Left renal pelvis (tissue), 4 donors: ENCODE data around the gene TTC21B. TPM values are rescaled to one million over a fixed set of nuclear protein-coding genes. Genes with fewer than 3 reads are reported as not detected.
A peak's percentile ranks its signal among the peaks of the same experiment; 100 is the strongest.

Experiments used
- DNase-seq, 4 donors: peaks; one replicate each; pipeline ENCODE4 v3.0.0-alpha.2; 2013; ENCODE audit warnings: low read depth in 4 of 4, low spot score in 3 of 4
- polyA plus RNA-seq, 4 donors: library from polyadenylated mRNA; unstranded; fragments of 120-200 nt; gene quantifications; one replicate each; pipeline ENCODE4 v1.2.1, GENCODE V29; 2013; ENCODE audit not compliant: insufficient read length in 4 of 4

Gene TTC21B
- polyA plus RNA-seq, 4 donors = 22.6 to 34.1 (median 26.3) TPM

DNA sequence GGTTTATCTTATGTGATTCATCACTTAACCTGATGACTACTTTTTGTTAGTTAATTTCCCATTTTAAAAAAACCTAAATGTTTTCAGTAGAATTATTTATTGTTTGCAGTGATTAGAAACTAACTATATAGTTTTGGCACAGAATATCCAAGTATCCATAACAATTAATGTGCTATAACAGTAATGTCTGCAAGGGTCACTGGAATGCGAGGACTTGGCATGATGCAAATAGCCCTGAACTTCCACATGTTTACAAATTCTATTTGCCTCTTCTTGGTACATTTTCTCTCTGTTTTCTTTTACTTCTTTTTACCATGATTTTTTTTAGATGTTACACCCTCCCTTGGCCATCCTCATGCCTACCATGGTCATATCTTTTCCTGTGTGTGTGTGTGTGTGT lies 110.2 kb downstream of the TTC21B start:
- no peak for DNase-seq

DNA sequence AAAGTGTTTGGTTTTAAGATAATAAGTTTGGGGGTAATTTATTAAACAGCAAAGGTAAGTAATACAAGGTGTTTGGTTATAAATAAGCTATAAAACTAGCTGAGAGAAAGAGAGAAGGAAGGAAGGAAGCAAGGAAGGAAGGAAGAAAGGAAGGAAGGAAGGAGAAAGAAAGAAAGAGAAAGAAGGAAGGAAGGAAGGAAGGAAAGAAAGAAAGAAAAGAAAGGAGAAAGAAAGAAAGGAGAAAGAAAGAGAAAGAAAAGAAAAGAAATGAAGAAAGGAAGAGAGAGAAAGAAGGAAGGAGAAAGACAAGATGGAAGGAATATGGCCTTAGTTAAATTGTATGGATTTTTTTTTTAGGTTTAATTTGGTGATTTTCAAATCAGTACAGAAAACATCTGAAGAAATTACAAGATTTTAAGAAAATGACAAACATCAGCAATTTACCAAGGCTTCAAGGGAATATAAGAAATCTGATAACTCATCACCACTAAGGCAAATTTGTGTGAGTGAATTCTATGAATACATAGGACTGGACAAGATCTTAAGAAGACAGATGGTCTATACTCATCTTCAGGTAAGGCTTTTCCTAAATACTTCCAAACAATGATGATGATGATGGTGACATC lies 113.1 kb downstream of the TTC21B start:
- no peak for DNase-seq

DNA sequence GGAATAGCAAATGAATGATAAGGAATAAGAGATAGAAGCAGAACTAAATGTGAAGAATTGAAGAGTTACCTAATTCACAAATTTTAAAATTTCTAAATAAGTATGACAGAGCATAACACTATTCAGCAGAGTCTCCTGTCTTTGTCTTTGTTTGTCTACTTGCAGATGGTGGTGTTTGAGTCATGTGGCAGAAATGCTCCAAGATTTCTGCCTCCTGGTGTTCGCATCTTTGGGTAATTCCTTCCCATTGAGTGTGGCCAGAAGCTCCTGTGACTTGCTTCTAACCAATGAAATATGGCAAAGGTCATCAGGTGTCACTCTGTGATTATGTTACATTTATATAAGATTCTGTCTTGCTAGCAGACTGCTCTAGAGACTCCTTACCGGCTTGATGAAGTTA lies 114.0 kb downstream of the TTC21B start:
- no peak for DNase-seq

DNA sequence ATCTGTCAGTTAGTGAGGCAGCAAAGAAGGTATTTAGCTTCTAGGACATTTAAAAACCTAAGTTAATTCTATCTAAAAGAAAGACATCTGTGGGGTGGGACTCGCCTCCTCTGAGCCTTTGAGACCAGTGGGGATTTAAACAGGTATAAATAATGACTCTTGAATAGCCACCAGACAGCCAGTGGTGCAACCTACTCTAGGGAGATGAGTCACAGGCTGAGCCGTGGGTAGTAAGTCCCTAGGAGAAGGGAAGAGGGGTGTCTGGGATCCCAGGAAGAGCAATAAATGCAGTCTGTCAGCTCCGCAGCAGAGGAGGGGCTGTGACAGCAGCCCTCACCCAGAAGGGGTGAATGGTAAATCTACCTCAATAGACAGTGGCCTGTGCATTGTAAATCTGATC lies 116.5 kb downstream of the TTC21B start:
- no peak for DNase-seq

DNA sequence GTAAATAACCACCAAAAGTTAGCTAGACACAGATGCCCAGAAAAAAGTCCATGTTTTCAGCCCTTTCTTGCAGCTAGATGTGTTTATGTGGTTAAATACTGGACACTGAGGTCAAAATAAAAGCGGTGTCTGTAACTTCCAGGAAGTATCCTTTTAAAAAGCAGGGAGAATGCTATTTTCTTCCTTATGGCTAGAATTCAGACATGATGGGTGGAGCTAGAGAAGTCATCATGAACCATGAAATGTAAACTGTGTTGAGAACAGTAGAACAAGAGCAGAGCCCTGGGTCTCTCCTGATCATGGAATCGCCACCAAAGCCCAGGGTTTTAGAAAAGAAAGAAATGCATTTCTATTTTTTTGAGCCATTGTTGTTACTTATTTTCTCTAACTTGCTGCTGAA lies 118.2 kb downstream of the TTC21B start:
- DNase-seq = no peak

DNA sequence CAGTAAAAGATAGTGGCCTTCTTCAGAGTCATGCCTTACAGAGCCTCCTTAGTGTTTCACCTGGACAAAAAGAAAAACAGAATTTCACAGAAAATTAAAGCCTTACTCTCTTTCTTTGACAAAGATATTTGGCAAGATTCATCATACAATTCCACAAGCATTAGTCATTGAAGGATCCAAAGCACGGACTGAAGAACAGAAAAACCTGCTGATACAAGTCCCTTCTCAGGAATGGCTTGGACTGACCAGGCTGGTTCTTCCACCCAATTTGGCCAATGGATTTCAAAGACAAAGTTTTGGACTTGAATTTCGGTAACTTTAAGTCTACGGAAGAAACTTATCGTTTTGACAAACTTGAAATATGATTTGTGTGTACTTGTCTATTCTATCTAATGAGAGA lies 120.4 kb downstream of the TTC21B start:
- no peak for DNase-seq

DNA sequence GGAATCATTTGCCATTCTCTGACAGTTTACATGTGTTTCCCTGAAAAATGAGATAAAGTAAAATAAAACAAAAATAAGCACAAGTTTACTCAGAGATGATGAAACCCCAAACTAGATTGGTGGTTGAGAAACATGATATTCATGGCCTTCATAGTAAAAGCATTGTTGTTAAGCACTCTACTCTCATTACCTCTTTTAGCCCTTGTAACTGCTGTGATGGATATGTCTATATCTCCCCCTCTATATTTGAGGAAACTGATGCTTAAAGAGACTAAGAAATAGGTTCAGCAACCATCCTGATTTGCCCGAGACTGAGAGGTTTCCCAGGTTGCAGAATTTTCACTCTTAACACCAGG lies 125.7 kb downstream of the TTC21B start:
- DNase-seq = no peak

DNA sequence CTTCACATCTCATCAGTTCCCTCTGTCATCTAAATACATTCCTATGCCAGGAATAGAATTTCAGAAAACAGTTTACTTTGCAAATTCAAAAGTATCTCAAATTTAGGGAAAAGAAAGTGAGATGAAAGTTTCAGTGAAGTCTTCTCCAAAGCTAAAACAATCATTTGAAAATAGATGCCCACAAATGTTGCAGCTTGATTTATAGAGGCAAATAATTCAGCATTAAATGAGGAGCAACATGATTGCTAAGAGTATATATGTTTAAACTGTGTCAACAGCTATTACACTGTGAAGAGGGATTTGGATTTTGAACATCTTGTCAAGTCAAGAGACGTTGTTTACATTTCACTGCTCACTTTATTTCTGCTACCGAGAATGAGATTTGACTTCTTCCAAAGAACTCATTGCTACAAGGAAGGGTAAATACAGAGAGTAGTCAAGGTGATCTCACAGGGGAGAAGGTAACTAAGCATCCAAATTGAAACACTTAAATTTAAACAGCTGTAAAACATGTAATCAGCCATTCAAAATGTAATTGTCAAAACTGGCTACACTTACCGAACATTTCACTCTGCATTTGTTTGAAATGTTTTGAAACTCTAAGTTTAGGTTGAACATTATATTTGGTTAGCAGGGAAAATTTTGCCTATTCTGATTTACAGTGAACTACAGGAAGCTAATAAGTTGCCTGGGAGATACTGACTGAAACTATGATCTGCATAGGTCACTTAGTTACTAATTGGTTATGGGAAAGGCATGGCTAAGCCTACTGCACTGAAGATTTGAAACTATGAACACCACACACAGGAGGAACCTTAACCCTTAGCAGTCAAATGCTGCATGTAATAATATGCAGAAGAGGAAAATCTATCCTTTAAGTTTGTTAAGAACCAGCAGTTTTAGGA lies 126.3 kb downstream of the TTC21B start:
- DNase-seq = no peak

DNA sequence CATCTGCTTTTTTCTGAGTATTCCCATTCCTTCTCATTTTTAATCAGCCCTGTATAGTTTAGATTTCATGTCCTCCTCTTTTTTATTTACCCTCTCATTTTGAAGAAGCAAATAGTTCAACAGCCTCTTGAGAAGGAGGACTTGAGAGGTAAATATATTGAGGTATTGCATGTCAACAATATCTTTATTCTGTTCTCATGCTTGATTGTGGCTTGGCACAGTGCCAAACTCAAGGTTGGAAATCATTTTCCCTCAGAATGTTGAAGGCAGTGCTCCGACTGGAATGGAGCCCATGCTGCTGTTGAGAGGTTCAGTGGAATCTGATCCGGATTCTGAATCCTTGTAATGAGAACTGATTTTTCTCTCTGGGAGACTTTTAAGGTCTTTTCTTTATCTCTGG lies 128.5 kb downstream of the TTC21B start:
- DNase-seq = peak in 1 of 4 donors; percentile 7

Other genes starting within 250 kb of the TTC21B start
- 10 to 100 TPM in 3 of 4 donors, 1 to 10 TPM in 1; 2.8 to 22.7 (median 19.1) TPM for gene GALNT3, start 159.5 kb downstream of the TTC21B start, polyA plus RNA-seq
- gene SCN1A, start 174.2 kb upstream of the TTC21B start, polyA plus RNA-seq = under 1 TPM; 0.10 to 0.29 (median 0.13) TPM